Raji (cell line): ENCODE data around the gene GDPD5.

Source experiments
- POLR2A ChIP-seq: IDR thresholded peaks from 2 replicates; pipeline ENCODE4 v1.6.1; 2011; ENCODE audit warnings: low read depth, low read length, control low read depth; ENCODE audit not compliant: insufficient read depth

GDPD5 gene

DNA sequence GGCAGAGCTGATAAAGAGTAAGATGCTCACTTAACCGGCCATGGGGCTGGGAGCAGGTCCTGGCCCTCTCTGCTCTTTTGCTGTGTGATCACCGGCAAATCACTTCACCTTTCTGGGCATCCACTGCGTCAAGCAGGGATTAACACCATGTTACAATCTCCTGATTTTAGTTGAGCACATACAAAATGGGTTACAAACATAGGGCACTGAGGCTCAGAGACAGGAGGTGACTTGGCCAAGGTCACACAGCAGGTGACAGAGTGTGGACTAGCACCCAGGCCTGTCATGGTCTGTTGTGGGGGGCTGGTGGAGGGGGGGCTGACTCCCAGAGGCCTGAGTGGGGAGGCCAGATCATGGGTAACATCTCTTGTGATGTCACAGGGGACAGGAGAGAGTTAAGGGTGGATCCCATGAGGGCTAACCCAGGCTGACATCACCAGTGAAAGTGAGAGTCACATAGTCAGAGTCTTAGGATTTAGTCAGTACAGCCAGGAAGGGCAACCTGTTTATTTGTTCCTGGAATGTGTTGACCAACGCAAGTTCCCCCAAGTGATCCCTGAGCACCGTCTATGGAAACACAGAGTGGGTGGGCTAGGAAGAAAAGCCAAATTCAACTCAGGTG is 27.8 kb downstream of the GDPD5 start:
- TF ChIP-seq POLR2A: no peak

GRCh38 chr11:75496305-75496752 is 29.4 kb downstream of the GDPD5 start:
- no peak for TF ChIP-seq POLR2A

- TF ChIP-seq POLR2A: no peak
These were observed 29.9 kb downstream of the GDPD5 start for GRCh38 chr11:75495749-75496304.

DNA sequence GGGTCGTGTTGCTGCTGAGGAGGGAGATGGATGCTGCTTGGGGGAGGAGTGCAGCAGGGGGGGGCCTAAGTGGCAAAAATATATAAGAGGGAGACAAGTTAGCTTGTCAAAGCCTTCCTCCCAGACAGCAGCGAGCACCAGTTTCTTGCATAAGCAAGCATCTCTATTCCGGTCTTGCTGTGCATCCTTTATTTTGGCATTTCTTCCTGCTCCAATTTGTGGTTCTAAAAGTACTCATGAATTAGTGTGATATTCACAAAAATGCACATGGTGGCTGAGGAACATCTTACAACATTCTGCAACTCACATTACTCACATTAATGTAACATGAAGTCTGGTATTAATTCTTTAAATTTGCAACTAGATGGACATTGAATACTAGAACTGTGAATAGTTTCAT is 32.1 kb downstream of the GDPD5 start:
- no peak for TF ChIP-seq POLR2A

- peak; percentile 41; the same call in 1 of the 2 replicates for TF ChIP-seq POLR2A
These were observed 33.4 kb downstream of the GDPD5 start for GRCh38 chr11:75492181-75492820.

DNA sequence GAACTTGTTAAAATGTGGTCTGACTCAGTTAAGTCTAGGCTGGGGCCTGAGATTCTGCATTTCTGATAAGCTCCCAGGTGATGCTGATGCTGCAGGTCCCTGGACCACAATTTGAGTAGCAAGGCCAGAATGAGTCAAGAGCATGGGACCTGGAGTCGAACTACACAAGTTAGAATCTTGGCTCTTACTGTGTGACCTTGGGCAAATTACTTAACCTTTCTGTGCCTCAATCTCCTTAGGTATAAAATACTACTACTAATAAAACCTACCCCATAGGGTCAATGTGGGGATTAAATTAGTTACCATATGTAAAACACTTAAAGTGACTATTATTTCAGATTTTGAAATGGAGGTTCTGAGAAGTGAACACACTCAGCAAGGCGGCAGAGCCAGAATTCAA is 34.3 kb downstream of the GDPD5 start:
- no peak for TF ChIP-seq POLR2A

GRCh38 chr11:75490221-75491181 is 35.2 kb downstream of the GDPD5 start:
- no peak for TF ChIP-seq POLR2A

- TF ChIP-seq POLR2A: no peak
These were observed 38.4 kb downstream of the GDPD5 start for GRCh38 chr11:75487365-75487764.

DNA sequence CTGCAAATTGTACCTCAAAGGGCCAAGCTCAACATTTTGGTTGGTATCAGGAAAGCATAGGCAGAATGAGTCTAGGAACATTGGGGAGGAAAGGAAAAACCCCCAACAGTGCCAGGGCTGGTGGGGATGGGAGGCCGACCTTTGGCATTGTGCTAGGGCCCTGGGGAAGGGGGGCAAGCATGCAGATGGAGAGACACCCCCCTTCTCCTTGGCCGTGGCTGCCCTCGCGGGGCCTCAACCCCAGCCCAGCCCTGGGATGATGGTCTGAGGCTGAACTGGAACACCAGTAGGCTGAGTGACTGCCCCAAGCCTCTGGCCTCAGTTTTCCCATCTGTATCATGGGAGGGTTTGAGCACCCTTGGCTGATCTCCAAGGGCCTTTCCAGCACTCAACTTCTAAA is 40.0 kb downstream of the GDPD5 start:
- TF ChIP-seq POLR2A: no peak

- TF ChIP-seq POLR2A: no peak
These were observed 42.7 kb downstream of the GDPD5 start for GRCh38 chr11:75482931-75483469.

DNA sequence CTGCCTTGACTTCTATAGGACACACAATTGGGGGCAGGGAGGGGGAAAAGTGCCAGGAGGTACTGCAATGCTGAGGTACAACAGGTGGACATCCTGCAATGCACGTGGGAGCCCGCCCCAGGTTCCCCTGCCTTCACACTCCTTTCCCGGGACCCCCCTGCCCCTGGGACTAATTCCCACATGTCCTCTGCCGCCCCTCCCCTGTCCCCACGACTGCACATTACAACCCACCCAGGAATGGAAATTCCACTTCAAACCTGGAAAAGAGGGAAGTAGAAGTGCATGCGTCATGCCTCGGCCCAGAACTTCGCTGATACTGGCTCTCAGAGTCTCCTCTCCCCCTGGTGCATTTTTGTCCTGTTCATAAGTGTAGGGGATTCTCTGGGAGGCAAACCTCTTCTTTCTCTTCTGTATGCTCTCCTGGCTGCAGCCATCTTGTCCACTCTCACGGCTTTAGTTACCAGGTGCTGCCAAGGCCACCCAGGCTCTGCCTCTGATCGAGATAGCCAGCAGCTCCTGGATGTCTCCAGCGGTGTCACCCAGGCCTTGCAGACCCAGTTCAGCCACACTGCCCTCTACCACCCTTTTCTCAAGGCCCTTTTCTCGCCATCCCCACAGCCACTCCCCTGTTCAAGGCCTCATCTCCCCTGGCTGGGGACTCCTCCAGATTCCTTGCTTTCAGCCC is 43.7 kb downstream of the GDPD5 start:
- no peak for TF ChIP-seq POLR2A

DNA sequence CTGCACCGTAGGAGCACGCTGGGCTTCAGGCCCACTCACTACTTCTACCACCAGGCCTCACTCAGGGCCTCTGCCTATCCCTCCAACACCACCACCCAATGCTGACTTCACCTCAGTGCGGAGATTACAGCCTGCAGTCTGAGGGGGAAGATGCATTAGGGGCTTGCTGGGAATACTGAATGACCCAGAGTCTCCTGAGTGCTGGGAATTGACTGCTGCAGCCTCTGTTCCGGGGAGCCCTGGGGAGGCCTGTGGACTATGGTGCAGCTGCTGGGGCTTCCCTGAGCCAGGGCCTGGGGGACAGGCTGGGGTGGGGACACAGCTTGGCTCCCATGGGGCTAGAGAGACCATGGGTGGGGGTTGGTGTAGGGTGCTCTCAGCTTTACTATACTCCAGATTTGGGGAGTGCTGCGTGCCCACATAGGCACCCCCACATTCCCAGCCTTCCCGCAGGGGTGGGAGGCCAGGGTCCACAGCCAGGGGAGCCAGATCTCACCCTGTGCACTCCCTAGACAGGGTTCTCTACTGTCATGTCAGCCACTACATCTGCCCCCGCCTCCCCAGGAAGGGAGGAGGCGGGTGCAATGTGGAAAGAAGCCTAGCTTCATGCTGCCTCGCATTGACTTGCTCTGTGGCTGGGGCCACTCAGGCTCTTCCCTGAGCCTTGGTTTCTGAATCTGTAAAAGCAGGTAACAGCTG is 44.4 kb downstream of the GDPD5 start:
- no peak for TF ChIP-seq POLR2A

GRCh38 chr11:75480185-75481175 is 45.3 kb downstream of the GDPD5 start:
- no peak for TF ChIP-seq POLR2A
